Stimulated activated CD8-positive, alpha-beta memory T cell treated with anti-CD3 and anti-CD28 coated beads, Interleukin-7, amount 100 ng/mL, for 1 hour (primary cell): ENCODE data around the gene C11orf42.

Experiments used
- DNase-seq, 2 donors: peaks; one replicate each; pipeline ENCODE4 v3.0.0-alpha.2; 2020; ENCODE audit warnings: low read depth in 2 of 2

Gene C11orf42

DNA sequence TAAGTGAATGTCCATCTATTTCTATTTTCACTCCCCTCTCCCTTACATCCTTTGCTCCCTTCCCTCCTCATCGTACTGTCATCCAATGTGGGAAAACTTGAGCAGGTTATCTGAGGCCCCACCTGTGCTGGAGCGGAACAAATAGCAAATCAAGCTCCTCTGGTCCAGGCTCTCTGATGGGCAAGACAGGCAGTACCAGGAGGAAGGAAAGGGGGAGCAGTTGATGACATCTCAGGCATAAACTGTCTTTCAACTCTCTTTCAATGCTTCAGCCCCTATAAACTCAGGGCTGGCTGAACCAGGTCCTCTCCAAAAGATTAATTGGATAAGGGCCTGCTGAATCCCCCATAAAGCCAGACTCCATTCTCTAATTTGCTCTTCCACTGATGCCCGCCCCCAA is 52.8 kb downstream of the C11orf42 start:
- no peak for DNase-seq

DNA sequence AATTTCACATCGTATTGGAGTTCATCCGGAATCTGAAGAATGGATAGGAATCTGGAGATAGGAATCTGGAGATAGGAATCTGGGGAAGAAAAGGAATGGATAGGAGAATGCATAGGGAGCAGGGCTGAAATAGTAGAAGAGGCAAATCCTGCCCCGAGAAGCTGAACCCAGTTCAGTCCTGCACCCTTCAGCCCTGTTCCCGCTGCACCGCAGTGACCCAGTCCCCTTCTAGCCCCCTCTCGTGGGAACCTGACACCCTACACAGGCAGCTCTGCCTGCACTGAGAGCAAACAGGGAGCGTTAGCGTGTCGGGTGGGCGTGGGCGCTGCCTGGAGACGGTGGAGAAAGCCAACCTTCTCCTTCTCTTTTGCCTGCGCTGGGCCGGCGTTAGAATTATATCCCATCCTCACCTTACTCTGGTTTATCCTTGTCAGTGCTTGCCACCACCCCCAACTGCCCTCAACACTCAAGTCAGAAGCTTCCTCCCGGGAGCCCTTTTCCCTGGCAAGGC is 53.3 kb downstream of the C11orf42 start:
- no peak for DNase-seq

DNA sequence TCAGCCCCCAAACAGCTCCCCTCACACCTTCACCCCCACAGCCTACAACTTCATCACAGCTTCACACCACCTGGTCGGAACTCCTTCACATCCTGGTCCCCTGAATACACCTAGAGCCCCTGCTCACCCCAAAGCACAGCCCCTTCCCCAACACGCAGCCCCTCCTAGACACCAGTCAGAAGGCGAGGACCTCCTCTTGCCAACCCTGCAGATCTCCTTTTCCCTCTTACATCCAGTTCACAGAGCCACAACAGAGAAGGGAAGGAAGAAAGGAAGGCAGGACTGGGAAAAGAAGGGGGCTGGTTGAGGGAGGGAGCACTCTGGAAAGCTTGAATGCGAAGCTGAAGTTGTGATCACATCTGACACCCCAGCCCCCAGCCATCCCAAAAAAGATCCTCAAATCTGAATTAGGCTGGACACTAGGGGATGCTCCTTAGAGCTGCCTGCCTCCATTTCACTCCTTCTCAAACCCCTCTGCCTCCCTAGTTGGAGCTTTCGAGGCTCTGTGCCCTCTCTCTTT is 54.9 kb downstream of the C11orf42 start:
- no peak for DNase-seq
